HEK293T (cell line): ENCODE results near the gene KLK13.

Source experiments
- CTCF ChIA-PET: fragments of 350-600 bp; formaldehyde crosslinking; extraction: SDS; loops from one replicate; lab custom pipeline; 2021; ENCODE audit warnings: antibody characterized with exemption, inconsistent platforms; lab: Yijun Ruan, JAX
- POLR2A ChIA-PET: fragments of 350-600 bp; formaldehyde crosslinking; extraction: SDS; loops from one replicate; lab custom pipeline; 2020; ENCODE audit warnings: antibody characterized with exemption, inconsistent platforms; lab: Yijun Ruan, JAX
- DNase-seq: peaks from one replicate; pipeline ENCODE4 v3.0.0; 2012; ENCODE audit warnings: mixed read lengths; ENCODE audit errors: extremely low spot score
- ARNT ChIP-seq: fragments of 450-650 bp; IDR thresholded peaks from 2 replicates; pipeline ENCODE4 v1.6.1; 2017; ENCODE audit warnings: mild to moderate bottlenecking
- BHLHE40 ChIP-seq: fragments of 450-650 bp; IDR thresholded peaks from 2 replicates; pipeline ENCODE4 v1.6.1; 2016; ENCODE audit warnings: mild to moderate bottlenecking, moderate library complexity, borderline replicate concordance
- CTBP1 ChIP-seq: fragments of 450-650 bp; IDR thresholded peaks from 2 replicates; pipeline ENCODE4 v1.6.1; 2016; ENCODE audit warnings: borderline replicate concordance
- ELF4 ChIP-seq: fragments of 450-650 bp; IDR thresholded peaks from 2 replicates; pipeline ENCODE4 v1.6.1; 2017; ENCODE audit warnings: antibody characterized with exemption
- FOXA1 ChIP-seq: fragments of 450-650 bp; IDR thresholded peaks from 2 replicates; pipeline ENCODE4 v1.6.1; 2016; ENCODE audit warnings: mild to moderate bottlenecking
- FOXK2 ChIP-seq: fragments of 450-650 bp; IDR thresholded peaks from 2 replicates; pipeline ENCODE4 v1.6.1; 2016; ENCODE audit warnings: mild to moderate bottlenecking
- FOXM1 ChIP-seq: fragments of 450-650 bp; IDR thresholded peaks from 2 replicates; pipeline ENCODE4 v1.6.1; 2017; ENCODE audit warnings: mild to moderate bottlenecking, borderline replicate concordance
- HDGF ChIP-seq: fragments of 450-650 bp; IDR thresholded peaks from 2 replicates; pipeline ENCODE4 v1.6.1; 2017; ENCODE audit warnings: antibody characterized with exemption, borderline replicate concordance
- L3MBTL2 ChIP-seq: fragments of 450-650 bp; conservative IDR thresholded peaks from 2 replicates; pipeline ENCODE4 v1.6.1; 2016; ENCODE audit warnings: mild to moderate bottlenecking
- LEF1 ChIP-seq: fragments of 450-650 bp; IDR thresholded peaks from 2 replicates; pipeline ENCODE4 v1.6.1; 2017; ENCODE audit warnings: mild to moderate bottlenecking, borderline replicate concordance
- NFRKB ChIP-seq: fragments of 450-650 bp; IDR thresholded peaks from 2 replicates; pipeline ENCODE4 v1.6.1; 2016; ENCODE audit warnings: mild to moderate bottlenecking, moderate library complexity
- PKNOX1 ChIP-seq: fragments of 450-650 bp; IDR thresholded peaks from 2 replicates; pipeline ENCODE4 v1.6.1; 2016
- SP1 ChIP-seq: fragments of 450-650 bp; IDR thresholded peaks from 2 replicates; pipeline ENCODE4 v1.6.1; 2017
- SUZ12 ChIP-seq: fragments of 450-650 bp; IDR thresholded peaks from 2 replicates; pipeline ENCODE4 v1.6.1; 2016; ENCODE audit warnings: mild to moderate bottlenecking
- TARDBP ChIP-seq: fragments of 450-650 bp; IDR thresholded peaks from 2 replicates; pipeline ENCODE4 v1.6.1; 2016
- ZNF384 ChIP-seq: fragments of 450-650 bp; IDR thresholded peaks from 2 replicates; pipeline ENCODE4 v1.6.1; 2016

KLK13 gene

GRCh38 chr19:51009061-51009891 is 55.6 kb downstream of the KLK13 start:
- ChIA-PET CTCF (interaction anchor here (0.6 kb wide), 1 partner anchor 8 kb away, joined by 3 read pairs; the partner anchor contains the start of gene KLK8), POLR2A (no interaction called here)
- no peak for TF ChIP-seq NFRKB
- TF ChIP-seq CTBP1 = no peak
- no peak for TF ChIP-seq ARNT
- TF ChIP-seq PKNOX1 = no peak
- no peak for TF ChIP-seq SUZ12
- TF ChIP-seq LEF1 = no peak
- TF ChIP-seq HDGF = no peak
- no peak for TF ChIP-seq SP1
- no peak for TF ChIP-seq FOXM1
- TF ChIP-seq BHLHE40 = no peak
- TF ChIP-seq TARDBP = no peak
- no peak for TF ChIP-seq ELF4
- no peak for TF ChIP-seq L3MBTL2
- no peak for TF ChIP-seq FOXK2
- TF ChIP-seq ZNF384 = no peak
- TF ChIP-seq FOXA1 = no peak
- no peak for DNase-seq

GRCh38 chr19:51007488-51007887 is 57.4 kb downstream of the KLK13 start:
- DNase-seq = no peak
- POLR2A ChIA-PET = no interaction called here
- no peak for TF ChIP-seq HDGF
- TF ChIP-seq TARDBP = no peak
- TF ChIP-seq ELF4 = no peak
- CTCF ChIA-PET = no interaction called here

- POLR2A ChIA-PET = no interaction called here
- TF ChIP-seq BHLHE40 = no peak
- TF ChIP-seq LEF1 = no peak
- no peak for TF ChIP-seq TARDBP
- TF ChIP-seq FOXM1 = no peak
- TF ChIP-seq ELF4 = no peak
- no peak for TF ChIP-seq SUZ12
- no peak for TF ChIP-seq SP1
- DNase-seq = no peak
- CTCF ChIA-PET = interaction anchor here (1.3 kb wide), 1 partner anchor 10 kb away, joined by 3 read pairs; no protein-coding TSS in a partner anchor
These were observed 58.5 kb downstream of the KLK13 start for GRCh38 chr19:51006406-51006805.
